Naive thymus-derived CD4-positive, alpha-beta T cell (primary cell): ENCODE results near the gene TTF1. TPM values are rescaled to one million over a fixed set of nuclear protein-coding genes. Genes with fewer than 3 reads are reported as not detected.

Experiments used
- ATAC-seq: fragments of 150-1000 bp; cut with Tn5 transposase; 2 replicates; pipeline ENCODE4 v1.10.0; 2021; ENCODE audit warnings: mild to moderate bottlenecking, moderate library complexity
- CTCF ChIA-PET: fragments of 350-600 bp; sonication (Branson Sonifier 250); formaldehyde crosslinking; loops from one replicate; lab custom pipeline; 2021; ENCODE audit warnings: antibody characterized with exemption; lab: Charles Lee
- POLR2A ChIA-PET: fragments of 350-600 bp; sonication (Branson Sonifier 250); formaldehyde crosslinking; loops from one replicate; lab custom pipeline; 2021; ENCODE audit warnings: antibody characterized with exemption, inconsistent platforms; lab: Charles Lee
- DNase-seq, 9 donors: peaks; one replicate each; pipeline versions ENCODE4 v3.0.0 to v3.0.0-alpha.2; 2020 to 2022; ENCODE audit warnings: mixed read lengths in 1 of 9
- H3K27ac ChIP-seq: one replicate; pipeline ENCODE4 v1.7.0; 2013; ENCODE audit warnings: mild to moderate bottlenecking, low read depth, low read length, moderate library complexity
- H3K27me3 ChIP-seq, 2 donors: one replicate each; pipeline ENCODE4 v1.7.0; 2013; ENCODE audit warnings: low read length in 2 of 2, mild to moderate bottlenecking in 2 of 2, moderate library complexity in 2 of 2; ENCODE audit not compliant: control insufficient read depth in 2 of 2, insufficient read depth in 2 of 2
- H3K36me3 ChIP-seq, 3 experiments: 1 replicate in 2 of 3; 2 replicates in 1 of 3; pipeline ENCODE4 v1.7.0; 2013; ENCODE audit warnings: low read length in 3 of 3, mild to moderate bottlenecking in 3 of 3, moderate library complexity in 1 of 3; ENCODE audit not compliant: insufficient read depth in 3 of 3, control insufficient read depth in 2 of 3
- H3K4me1 ChIP-seq, 2 donors: one replicate each; pipeline ENCODE4 v1.7.0; 2013; ENCODE audit warnings: low read length in 2 of 2, mild to moderate bottlenecking in 2 of 2, moderate library complexity in 1 of 2; ENCODE audit not compliant: control insufficient read depth in 2 of 2, insufficient read depth in 2 of 2
- H3K4me3 ChIP-seq: 2 replicates; pipeline ENCODE4 v1.7.0; 2013; ENCODE audit warnings: mild to moderate bottlenecking, low read length
- H3K9me3 ChIP-seq, 3 experiments: 1 replicate in 2 of 3; 2 replicates in 1 of 3; pipeline ENCODE4 v1.7.0; 2013; ENCODE audit warnings: low read length in 3 of 3; ENCODE audit not compliant: control insufficient read depth in 2 of 3
- H3K27ac Mint-ChIP-seq, 9 donors: one replicate each; pipeline ENCODE4 v1.8.0; 2020 to 2022; ENCODE audit warnings: mixed read lengths in 9 of 9, mild to moderate bottlenecking in 8 of 9, moderate library complexity in 5 of 9, inconsistent platforms in 2 of 9
- H3K27me3 Mint-ChIP-seq, 5 donors: one replicate each; pipeline ENCODE4 v1.8.0; 2021 to 2022; ENCODE audit warnings: mixed read lengths in 5 of 5, mild to moderate bottlenecking in 1 of 5
- H3K36me3 Mint-ChIP-seq, 5 donors: one replicate each; pipeline ENCODE4 v1.8.0; 2020 to 2022; ENCODE audit warnings: mixed read lengths in 5 of 5, mild to moderate bottlenecking in 3 of 5, inconsistent platforms in 1 of 5
- H3K4me1 Mint-ChIP-seq, 7 donors: one replicate each; pipeline ENCODE4 v1.8.0; 2020 to 2022; ENCODE audit warnings: mixed read lengths in 7 of 7, mild to moderate bottlenecking in 3 of 7, inconsistent platforms in 1 of 7
- H3K4me3 Mint-ChIP-seq, 10 donors: one replicate each; pipeline ENCODE4 v1.8.0; 2020 to 2022; ENCODE audit warnings: mild to moderate bottlenecking in 10 of 10, mixed read lengths in 10 of 10, moderate library complexity in 6 of 10, inconsistent platforms in 2 of 10
- H3K9me3 Mint-ChIP-seq, 11 donors: one replicate each; pipeline ENCODE4 v1.8.0; 2020 to 2022; ENCODE audit warnings: mixed read lengths in 11 of 11, mild to moderate bottlenecking in 4 of 11, inconsistent platforms in 1 of 11, moderate library complexity in 1 of 11
- intact Hi-C, 2 donors: fragments of 100-400 bp; cut with micrococcal nuclease; formaldehyde crosslinking; loops; one replicate each; pipeline ENCODE4 v1.15.1; 2023
- polyA plus RNA-seq, 2 donors: library from polyadenylated mRNA; unstranded; fragments of 300-500 nt; fragmentation: Illumina TruSeq; gene quantifications; one replicate each; pipeline ENCODE4 v1.2.3, GENCODE V29; 2021
- total RNA-seq, 6 experiments: library from RNA in 5 of 6; stranded (reverse) in 5 of 6; gene quantifications; 1 replicate in 5 of 6; 2 replicates in 1 of 6; pipeline ENCODE4 v1.2.3 and lab custom pipeline; 2021 to 2026

TTF1 gene
- total and polyA plus RNA-seq, 7 experiments from 2014 or later: 6.3 to 26.0 (median 10.9) TPM

GRCh38 chr9:132410642-132411041 lies 4.0 kb upstream of the TTF1 start:
- peak overlapping the region in 6 of 9 donors; percentile 13 to 59 (median 28) for H3K27ac Mint-ChIP-seq

GRCh38 chr9:132409828-132410528 lies 3.3 kb upstream of the TTF1 start, which contains the start of gene CFAP77:
TSS of gene CFAP77 (plus strand) at chr9:132410211. CDS start at chr9:132410272, 61 bp downstream.
- H3K4me3 Mint-ChIP-seq: peak within 1 kb of the TSS; percentile 72 to 83 (median 78)
- Histone ChIP-seq H3K27ac (no peak within 1 kb of the TSS), H3K9me3 (no peaks in the 10 kb centered on the region), H3K36me3 (peaks cover 0 to 3% (median 0%) of the 10 kb centered on the region in 3 experiments), H3K4me3 (peak within 1 kb of the TSS; percentile 42), H3K27me3 (peaks cover 0 to 8% of the 10 kb centered on the region in 2 donors), H3K4me1 (peaks cover 28 to 46% of the 10 kb centered on the region in 2 donors)
- ATAC-seq (peak; percentile 35), DNase-seq (peak; percentile 11 to 47 (median 30))
- H3K9me3 Mint-ChIP-seq: peaks cover 0 to 2% (median 0%) of the 10 kb centered on the region in 11 donors
- H3K27me3 Mint-ChIP-seq: peaks cover 35 to 59% (median 40%) of the 10 kb centered on the region in 5 donors
- peaks cover 26 to 47% (median 36%) of the 10 kb centered on the region in 7 donors for H3K4me1 Mint-ChIP-seq
- ChIA-PET POLR2A (no interaction called here), CTCF (interaction anchor here (0.7 to 1.1 kb wide), 2 partner anchors 257 to 389 kb away, joined by 3 read pairs; no protein-coding TSS in a partner anchor)
- peak within 1 kb of the TSS in 7 of 9 donors; percentile 13 to 59 (median 31) for H3K27ac Mint-ChIP-seq
- intact Hi-C loops: loop anchor here (1.0 to 10.0 kb wide), 8 partner anchors 55 to 1695 kb away; partner anchors contain the start of gene GTF3C5 (in 1 of the 2)
- no peaks in the 10 kb centered on the region for H3K36me3 Mint-ChIP-seq

More at GRCh38 chr9:132410642-132411041, 4.0 kb upstream of the TTF1 start:
- Mint-ChIP-seq H3K36me3 (no peaks in the 10 kb centered on the region), H3K9me3 (peaks cover 0 to 2% (median 0%) of the 10 kb centered on the region in 11 donors), H3K4me3 (peak overlapping the region; percentile 72 to 83 (median 78)), H3K4me1 (peaks cover 19 to 41% (median 31%) of the 10 kb centered on the region in 7 donors), H3K27me3 (peaks cover 41 to 66% (median 47%) of the 10 kb centered on the region in 5 donors)
- intact Hi-C loops: loop anchor here (1.0 to 5.0 kb wide), 10 partner anchors 55 to 562 kb away; partner anchors contain the start of gene GTF3C4 (in 1 of the 2)
- H3K4me1 ChIP-seq: peaks cover 23 to 41% of the 10 kb centered on the region in 2 donors
- no peak overlapping the region for H3K27ac ChIP-seq
- peak; percentile 26 for ATAC-seq
- CTCF ChIA-PET: interaction anchor here (1.1 kb wide), 1 partner anchor 388 kb away, joined by 3 read pairs; no protein-coding TSS in a partner anchor
- POLR2A ChIA-PET: no interaction called here
- peaks cover 0 to 8% of the 10 kb centered on the region in 2 donors for H3K27me3 ChIP-seq
- no peaks in the 10 kb centered on the region for H3K9me3 ChIP-seq
- DNase-seq: peak in 3 of 9 donors; percentile 15 to 38 (median 27)
- peaks cover 0 to 3% (median 0%) of the 10 kb centered on the region in 3 experiments for H3K36me3 ChIP-seq
- peak overlapping the region; percentile 42 for H3K4me3 ChIP-seq

- peaks cover 22 to 45% (median 26%) of the 10 kb centered on the region in 5 donors for H3K27me3 Mint-ChIP-seq
- DNase-seq (no peak), ATAC-seq (no peak)
- ChIA-PET POLR2A (no interaction called here), CTCF (no interaction called here)
- H3K36me3 Mint-ChIP-seq: peaks cover 0 to 8% (median 4%) of the 10 kb centered on the region in 5 donors
- peaks cover 28 to 58% of the 10 kb centered on the region in 2 donors for H3K4me1 ChIP-seq
- no peak overlapping the region for H3K27ac ChIP-seq
- H3K27ac Mint-ChIP-seq: peak overlapping the region in 2 of 9 donors; percentile 21 to 30
- no peaks in the 10 kb centered on the region for H3K9me3 ChIP-seq
- H3K4me1 Mint-ChIP-seq: peaks cover 36 to 61% (median 47%) of the 10 kb centered on the region in 7 donors
- peak overlapping the region in 3 of 10 donors; percentile 20 to 56 (median 29) for H3K4me3 Mint-ChIP-seq
- peaks cover 0 to 3% (median 0%) of the 10 kb centered on the region in 3 experiments for H3K36me3 ChIP-seq
- intact Hi-C loops: loop anchor here (5.0 to 10.0 kb wide), 3 partner anchors 356 to 1694 kb away; partner anchors contain the start of gene GTF3C5 (in 1 of the 2)
- no peak overlapping the region for H3K4me3 ChIP-seq
- H3K9me3 Mint-ChIP-seq: peaks cover 0 to 2% (median 0%) of the 10 kb centered on the region in 11 donors
- peaks cover 0 to 8% of the 10 kb centered on the region in 2 donors for H3K27me3 ChIP-seq
These were observed 1.9 kb upstream of the TTF1 start for GRCh38 chr9:132408521-132408920.

GRCh38 chr9:132407196-132407595 lies 556 bp upstream of the TTF1 start:
- Mint-ChIP-seq H3K27me3 (peaks cover 10 to 33% (median 14%) of the 10 kb centered on the region in 5 donors), H3K36me3 (peaks cover 0 to 10% (median 8%) of the 10 kb centered on the region in 5 donors), H3K9me3 (peaks cover 0 to 2% (median 0%) of the 10 kb centered on the region in 11 donors), H3K27ac (peak overlapping the region; percentile 77 to 97 (median 90)), H3K4me1 (peaks cover 40 to 62% (median 49%) of the 10 kb centered on the region in 7 donors), H3K4me3 (peak overlapping the region; percentile 77 to 97 (median 92))
- DNase-seq (no peak), ATAC-seq (no peak)
- ChIA-PET CTCF (no interaction called here), POLR2A (no interaction called here)
- Histone ChIP-seq H3K27ac (peak overlapping the region; percentile 74), H3K27me3 (peaks cover 0 to 8% of the 10 kb centered on the region in 2 donors), H3K4me1 (peaks cover 28 to 56% of the 10 kb centered on the region in 2 donors), H3K36me3 (peaks cover 0 to 11% (median 5%) of the 10 kb centered on the region in 3 experiments), H3K9me3 (no peaks in the 10 kb centered on the region), H3K4me3 (peak overlapping the region; percentile 64)
- intact Hi-C loops: loop anchor here (5.0 to 10.0 kb wide), 3 partner anchors 358 to 1692 kb away; partner anchors contain the start of gene GTF3C5 (in 1 of the 2)

GRCh38 chr9:132404228-132404881 lies 2.3 kb downstream of the TTF1 start:
- peak in 2 of 9 donors; percentile 21 to 30 for DNase-seq
- ATAC-seq: no peak
- peaks cover 0 to 10% (median 0%) of the 10 kb centered on the region in 5 donors for H3K27me3 Mint-ChIP-seq
- peaks cover 0 to 22% (median 17%) of the 10 kb centered on the region in 5 donors for H3K36me3 Mint-ChIP-seq
- CTCF ChIA-PET: interaction anchor here (0.7 kb wide), 1 partner anchor 954 kb away, joined by 3 read pairs; no protein-coding TSS in a partner anchor
- peak overlapping the region; percentile 66 to 96 (median 80) for H3K27ac Mint-ChIP-seq
- peak overlapping the region; percentile 76 to 94 (median 88) for H3K4me3 Mint-ChIP-seq
- Histone ChIP-seq H3K9me3 (no peaks in the 10 kb centered on the region), H3K27ac (peak overlapping the region; percentile 54), H3K4me1 (peaks cover 9 to 32% of the 10 kb centered on the region in 2 donors), H3K36me3 (peaks cover 6 to 35% (median 19%) of the 10 kb centered on the region in 3 experiments), H3K4me3 (no peak overlapping the region), H3K27me3 (no peaks in the 10 kb centered on the region)
- POLR2A ChIA-PET: interaction anchor here (0.7 to 1.0 kb wide), 6 partner anchors 15 to 365 kb away, joined by 3 to 5 read pairs (median 3); no protein-coding TSS in a partner anchor
- intact Hi-C loops: loop anchor here (10.0 kb wide), 2 partner anchors 360 to 1690 kb away; no protein-coding TSS in a partner anchor
- peaks cover 0 to 2% (median 0%) of the 10 kb centered on the region in 11 donors for H3K9me3 Mint-ChIP-seq
- peaks cover 37 to 54% (median 53%) of the 10 kb centered on the region in 7 donors for H3K4me1 Mint-ChIP-seq
